ENCODE data around the gene SGSM2.

DNA sequence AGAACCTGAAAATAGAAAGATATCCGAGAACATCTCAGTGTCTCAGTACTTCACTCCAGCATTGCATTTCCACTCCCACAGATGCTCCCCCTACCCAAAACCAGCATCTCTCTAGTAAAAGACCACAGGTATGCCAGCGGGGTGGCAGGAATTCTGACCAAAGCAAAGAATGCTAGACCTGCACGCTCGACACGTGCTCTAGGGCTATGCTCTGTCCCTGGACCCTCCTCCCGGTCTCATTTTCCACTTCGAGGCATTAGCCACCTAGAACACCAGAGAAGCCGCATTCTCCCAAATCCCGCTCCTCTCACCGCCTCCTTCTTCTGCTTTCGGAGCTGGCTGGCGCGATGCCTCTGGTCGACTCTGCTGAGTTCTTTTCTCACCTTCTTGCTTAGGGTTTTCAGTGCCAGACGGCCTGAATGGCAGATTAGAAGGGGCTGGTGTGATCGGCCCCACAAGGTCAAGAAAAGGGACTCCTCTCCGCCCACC, 1.5 kb upstream of the SGSM2 start:
- TF ChIP-seq POLR2A (IDR thresholded peaks at IDR 0.05), result no peak
- TF ChIP-seq, protein P1, sequence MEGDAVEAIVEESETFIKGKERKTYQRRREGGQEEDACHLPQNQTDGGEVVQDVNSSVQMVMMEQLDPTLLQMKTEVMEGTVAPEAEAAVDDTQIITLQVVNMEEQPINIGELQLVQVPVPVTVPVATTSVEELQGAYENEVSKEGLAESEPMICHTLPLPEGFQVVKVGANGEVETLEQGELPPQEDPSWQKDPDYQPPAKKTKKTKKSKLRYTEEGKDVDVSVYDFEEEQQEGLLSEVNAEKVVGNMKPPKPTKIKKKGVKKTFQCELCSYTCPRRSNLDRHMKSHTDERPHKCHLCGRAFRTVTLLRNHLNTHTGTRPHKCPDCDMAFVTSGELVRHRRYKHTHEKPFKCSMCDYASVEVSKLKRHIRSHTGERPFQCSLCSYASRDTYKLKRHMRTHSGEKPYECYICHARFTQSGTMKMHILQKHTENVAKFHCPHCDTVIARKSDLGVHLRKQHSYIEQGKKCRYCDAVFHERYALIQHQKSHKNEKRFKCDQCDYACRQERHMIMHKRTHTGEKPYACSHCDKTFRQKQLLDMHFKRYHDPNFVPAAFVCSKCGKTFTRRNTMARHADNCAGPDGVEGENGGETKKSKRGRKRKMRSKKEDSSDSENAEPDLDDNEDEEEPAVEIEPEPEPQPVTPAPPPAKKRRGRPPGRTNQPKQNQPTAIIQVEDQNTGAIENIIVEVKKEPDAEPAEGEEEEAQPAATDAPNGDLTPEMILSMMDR (IDR thresholded peaks at IDR 0.05), result no peak

Data from lower leg skin (tissue), 3 donors.